Measurements from ENCODE around the gene TBC1D19.

The TBC1D19 gene

DNA sequence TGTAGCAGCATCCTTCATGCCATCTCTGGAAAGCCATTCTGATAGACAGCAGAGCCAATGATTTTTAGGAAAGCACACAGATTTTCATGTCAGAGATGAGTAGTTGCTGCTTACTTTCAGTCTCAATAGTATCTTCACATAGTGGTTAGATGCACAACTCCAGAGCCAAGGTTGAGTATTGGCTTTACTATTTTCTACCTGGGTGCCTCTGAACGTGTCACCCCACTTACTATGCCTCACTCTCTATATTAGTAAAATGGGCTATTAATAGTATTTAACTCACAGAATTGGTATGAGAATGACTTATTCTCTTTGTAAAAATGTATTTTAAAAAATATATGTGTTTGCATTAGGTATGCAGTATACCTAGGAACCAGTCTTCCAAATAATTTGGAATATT, 168.0 kb downstream of the TBC1D19 start:
- H3K36me3 ChIP-seq, result no peaks in the 10 kb centered on the region

GRCh38 chr4:26753187-26753586, 169.3 kb downstream of the TBC1D19 start:
- no peak for DNase-seq
- Histone ChIP-seq H3K27ac (no peak overlapping the region), H3K36me3 (no peaks in the 10 kb centered on the region), H3K4me3 (ENCODE audit: low read depth, low read length) (no peak overlapping the region), H3K9me3 (ENCODE audit: severe bottlenecking) (no peaks in the 10 kb centered on the region), H3K27me3 (ENCODE audit: insufficient read depth, low read depth, severe bottlenecking) (no peaks in the 10 kb centered on the region)
- TF ChIP-seq CTCF (IDR thresholded peaks at IDR 0.05; ENCODE audit: low read depth, low read length), result no peak

More for the DNA sequence above, 168.0 kb downstream of the TBC1D19 start:
- H3K27me3 ChIP-seq (ENCODE audit: insufficient read depth, low read depth, severe bottlenecking), result no peaks in the 10 kb centered on the region
- no peaks in the 10 kb centered on the region for H3K9me3 ChIP-seq (ENCODE audit: severe bottlenecking)
- no peak overlapping the region for H3K27ac ChIP-seq
- no peak for DNase-seq
- TF ChIP-seq CTCF (IDR thresholded peaks at IDR 0.05; ENCODE audit: low read depth, low read length), result no peak
- no peak overlapping the region for H3K4me3 ChIP-seq (ENCODE audit: low read depth, low read length)

GRCh38 chr4:26753617-26754016, 169.7 kb downstream of the TBC1D19 start:
- no peak for DNase-seq
- Histone ChIP-seq H3K27ac (no peak overlapping the region), H3K36me3 (no peaks in the 10 kb centered on the region), H3K9me3 (ENCODE audit: severe bottlenecking) (no peaks in the 10 kb centered on the region), H3K4me3 (ENCODE audit: low read depth, low read length) (no peak overlapping the region), H3K27me3 (ENCODE audit: insufficient read depth, low read depth, severe bottlenecking) (no peaks in the 10 kb centered on the region)
- no peak for TF ChIP-seq CTCF (IDR thresholded peaks at IDR 0.05; ENCODE audit: low read depth, low read length)

DNA sequence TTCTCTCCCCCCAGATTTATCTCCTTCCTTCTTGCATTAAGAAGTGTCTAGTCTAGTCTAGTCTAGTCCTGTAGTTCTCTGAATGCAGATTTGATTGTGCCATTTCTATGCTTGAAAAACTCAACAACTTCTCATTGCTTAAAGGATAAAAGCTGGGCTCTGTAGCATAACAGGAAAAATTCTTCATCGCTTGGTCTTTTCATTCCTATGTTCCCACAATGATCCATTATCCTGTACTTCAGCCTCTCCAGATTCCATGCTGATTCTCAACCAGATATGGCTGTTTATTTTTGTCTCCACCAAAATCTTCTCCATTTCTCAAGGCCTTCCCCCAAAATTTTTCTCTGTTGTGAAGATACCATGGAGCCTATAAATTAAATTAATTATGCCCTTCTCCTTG, 173.9 kb downstream of the TBC1D19 start:
- no peak overlapping the region for H3K27ac ChIP-seq
- no peak for DNase-seq
- H3K4me3 ChIP-seq (ENCODE audit: low read depth, low read length), result no peak overlapping the region
- no peaks in the 10 kb centered on the region for H3K36me3 ChIP-seq
- no peaks in the 10 kb centered on the region for H3K27me3 ChIP-seq (ENCODE audit: insufficient read depth, low read depth, severe bottlenecking)
- TF ChIP-seq CTCF (IDR thresholded peaks at IDR 0.05; ENCODE audit: low read depth, low read length), result no peak
- no peaks in the 10 kb centered on the region for H3K9me3 ChIP-seq (ENCODE audit: severe bottlenecking)

DNA sequence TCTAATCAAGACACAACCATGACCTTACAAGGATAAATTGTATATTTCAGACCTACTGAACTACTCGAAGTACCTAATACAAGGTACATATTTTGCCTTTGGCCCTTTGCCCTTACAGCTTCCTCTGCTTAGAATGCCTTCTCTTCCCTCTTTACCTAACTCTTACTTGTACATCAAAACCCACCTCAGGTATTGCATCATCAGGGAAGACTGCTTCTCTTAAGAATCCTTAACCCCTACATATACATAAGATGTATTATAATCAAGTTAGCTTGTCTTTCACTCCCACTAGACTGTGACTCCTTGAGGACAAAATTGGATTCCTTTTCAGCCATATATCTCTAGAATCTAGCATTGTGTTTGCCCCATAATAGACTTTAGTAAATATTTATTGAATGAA, 175.0 kb downstream of the TBC1D19 start:
- Histone ChIP-seq H3K27me3 (ENCODE audit: insufficient read depth, low read depth, severe bottlenecking) (no peaks in the 10 kb centered on the region), H3K9me3 (ENCODE audit: severe bottlenecking) (no peaks in the 10 kb centered on the region), H3K36me3 (no peaks in the 10 kb centered on the region), H3K27ac (no peak overlapping the region), H3K4me3 (ENCODE audit: low read depth, low read length) (no peak overlapping the region)
- DNase-seq, result no peak
- TF ChIP-seq CTCF (IDR thresholded peaks at IDR 0.05; ENCODE audit: low read depth, low read length), result no peak

DNA sequence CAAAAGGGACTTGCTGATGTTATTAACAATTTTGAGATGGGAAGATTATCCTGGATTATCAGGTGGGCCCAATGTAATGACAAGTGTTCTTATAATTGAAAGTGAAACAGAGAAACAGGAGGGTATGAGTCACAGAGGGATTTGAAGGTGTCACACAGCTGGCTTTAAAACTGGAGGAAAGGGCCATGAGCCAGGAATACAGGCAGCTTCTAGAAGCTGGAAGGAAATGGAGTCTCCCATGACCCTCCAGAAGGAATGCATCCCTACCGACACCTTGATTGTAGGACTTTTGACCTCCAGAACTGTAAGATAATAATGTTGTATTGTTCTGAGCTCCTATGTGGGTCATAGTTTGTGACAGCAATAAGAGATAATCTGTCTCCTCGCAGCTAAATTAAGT, 178.8 kb downstream of the TBC1D19 start:
- H3K27me3 ChIP-seq (ENCODE audit: insufficient read depth, low read depth, severe bottlenecking), result no peaks in the 10 kb centered on the region
- no peak for TF ChIP-seq CTCF (IDR thresholded peaks at IDR 0.05; ENCODE audit: low read depth, low read length)
- no peaks in the 10 kb centered on the region for H3K36me3 ChIP-seq
- no peak overlapping the region for H3K4me3 ChIP-seq (ENCODE audit: low read depth, low read length)
- H3K27ac ChIP-seq, result no peak overlapping the region
- no peak for DNase-seq
- H3K9me3 ChIP-seq (ENCODE audit: severe bottlenecking), result no peaks in the 10 kb centered on the region

Data from WERI-Rb-1 (cell line).